ENCODE measurements around the gene CNPY1.
"Not testable (repeated sequence)": the region's sequence is repeated elsewhere in the genome, so short reads cannot be mapped to it uniquely, and the experiment has no call there.

Gene CNPY1

DNA sequence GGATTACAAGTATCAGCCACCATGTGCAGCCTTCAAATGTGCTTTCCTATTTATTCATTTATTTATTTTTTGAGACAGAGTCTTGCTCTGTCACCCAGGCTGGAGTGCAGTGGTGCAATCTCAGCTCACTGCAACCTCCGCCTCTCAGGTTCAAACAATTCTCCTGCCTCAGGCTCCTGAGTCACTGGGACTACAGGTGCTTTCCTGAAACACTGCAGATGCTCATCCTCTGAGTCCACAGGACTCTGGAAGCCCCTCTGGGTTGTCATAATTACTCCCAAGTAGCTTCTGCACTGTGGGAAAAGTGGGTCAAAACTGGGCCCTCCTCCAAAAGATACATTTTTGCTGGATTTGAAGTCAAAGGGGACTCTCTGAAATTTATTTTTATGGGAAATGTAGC lies at the start of gene CNPY1:
TSS of gene CNPY1 (minus strand) at position 111 of the 400 bp plus-strand sequence. CDS start 630 bp downstream, outside the sequence.
- DNase-seq, result not testable (repeated sequence)

DNA sequence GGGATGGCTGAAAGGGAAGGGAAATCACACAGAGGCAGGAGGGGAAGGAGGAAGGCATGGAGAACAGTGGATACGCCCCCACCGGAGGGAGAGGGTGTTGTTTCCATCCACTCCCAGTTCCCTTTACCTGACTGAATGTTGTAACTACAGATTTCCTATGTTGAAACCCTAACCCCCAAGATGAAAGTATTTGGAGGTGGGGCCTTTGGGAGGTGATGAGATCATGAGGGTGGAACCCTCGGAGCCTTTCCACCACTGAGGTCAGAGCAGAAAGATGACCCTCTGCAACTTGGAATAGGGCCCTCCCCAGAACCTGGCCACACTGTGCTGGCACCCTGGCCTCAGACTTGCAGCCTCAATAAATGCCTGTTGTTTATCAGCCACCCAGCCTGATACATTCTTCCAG lies 48.6 kb upstream of the CNPY1 start:
- DNase-seq, result peak; percentile 19

DNA sequence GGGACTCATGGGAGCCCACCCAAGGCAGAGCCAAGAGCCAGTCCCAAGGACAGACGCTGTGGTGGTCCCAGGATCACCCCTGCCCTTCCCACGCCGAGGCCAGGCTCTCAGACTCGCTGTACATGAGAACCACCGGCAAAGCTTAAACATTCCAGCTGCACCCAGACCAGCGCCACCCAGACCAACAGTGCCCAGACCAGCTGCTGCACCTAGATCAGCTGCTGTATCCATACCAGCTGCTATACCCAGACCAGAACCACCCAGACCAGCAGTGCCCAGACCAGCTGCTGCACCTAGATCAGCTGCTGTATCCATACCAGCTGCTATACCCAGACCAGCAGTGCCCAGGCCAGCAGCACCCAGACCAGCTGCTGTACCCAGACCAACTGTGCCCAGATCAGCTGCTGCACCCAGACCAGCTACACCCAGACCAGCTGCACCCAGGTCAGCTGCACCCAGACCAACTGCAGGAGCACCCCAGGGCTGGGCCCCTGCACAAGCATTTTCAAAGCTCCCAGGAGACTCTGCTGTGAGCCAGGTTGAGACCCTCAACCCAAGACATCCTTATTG lies 47.9 kb upstream of the CNPY1 start:
- no peak for DNase-seq

DNA sequence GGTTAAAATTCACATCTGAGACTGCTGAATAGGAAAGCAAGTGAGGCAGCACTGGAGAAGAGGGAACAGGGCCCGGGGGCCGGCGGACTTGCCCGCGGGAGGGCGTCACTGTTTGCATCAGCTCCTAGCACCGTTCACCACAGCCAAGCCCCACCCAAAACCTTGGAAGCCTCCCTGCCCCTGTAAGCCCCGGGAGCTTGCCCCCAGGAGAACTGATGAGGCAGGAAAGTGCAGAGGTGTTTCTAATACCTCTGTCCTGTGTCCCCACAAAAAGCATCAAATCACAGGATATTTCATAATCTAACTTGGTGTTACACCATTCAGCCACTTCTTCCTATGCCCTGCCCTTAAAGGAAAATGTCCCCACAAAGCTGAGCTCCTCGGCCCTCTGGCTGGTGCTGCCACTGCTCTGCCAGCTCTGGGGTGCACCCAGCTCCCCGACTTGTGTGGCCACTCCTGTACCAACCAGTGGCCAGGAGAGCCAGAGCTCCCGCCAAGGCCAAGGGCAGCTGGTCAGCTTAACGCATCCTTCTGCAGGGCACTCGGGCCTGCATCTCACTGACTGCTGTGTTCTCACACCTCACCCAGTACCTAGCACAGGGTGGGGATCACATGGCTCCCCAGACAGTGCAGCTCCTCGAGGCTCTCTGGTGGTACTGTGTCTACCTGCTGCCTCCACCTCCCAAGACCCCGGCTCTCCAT lies 47.3 kb upstream of the CNPY1 start:
- DNase-seq, result peak; percentile 35

DNA sequence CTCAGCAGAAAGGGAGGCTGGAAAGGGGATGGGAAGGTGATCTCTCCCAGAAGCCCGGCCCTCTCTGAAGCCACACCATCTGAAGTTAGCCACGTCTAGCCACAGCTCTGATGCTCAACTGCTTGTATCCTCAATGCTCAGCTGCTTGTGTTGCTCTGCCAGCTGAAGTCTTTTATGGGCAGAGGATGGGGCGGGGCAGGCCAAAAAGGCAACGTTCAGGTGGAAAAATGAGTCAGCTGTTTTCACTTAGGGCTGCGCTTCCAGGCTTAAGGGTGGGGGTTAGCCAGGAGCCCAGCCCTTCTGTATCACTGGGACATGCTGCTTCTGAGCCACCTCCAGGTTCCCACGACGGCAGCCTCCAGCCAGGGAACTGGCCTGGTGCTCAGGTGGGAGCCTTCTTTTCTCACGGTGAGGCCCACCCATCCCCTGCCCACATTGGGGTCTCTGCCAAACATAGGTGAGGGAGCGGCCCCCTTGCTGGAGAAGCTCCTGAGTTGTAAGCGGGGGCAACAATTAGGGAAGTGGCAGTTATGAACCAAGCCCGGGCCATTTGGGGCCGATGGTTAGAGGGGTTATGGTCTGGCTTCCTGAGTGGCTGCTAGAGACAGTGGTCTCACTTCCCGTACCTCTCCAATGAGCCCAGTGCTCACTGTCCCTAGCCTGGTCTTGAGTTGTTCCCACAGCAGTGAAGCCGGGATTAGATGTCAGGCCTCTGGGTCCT lies 44.9 kb upstream of the CNPY1 start:
- DNase-seq, result no peak

DNA sequence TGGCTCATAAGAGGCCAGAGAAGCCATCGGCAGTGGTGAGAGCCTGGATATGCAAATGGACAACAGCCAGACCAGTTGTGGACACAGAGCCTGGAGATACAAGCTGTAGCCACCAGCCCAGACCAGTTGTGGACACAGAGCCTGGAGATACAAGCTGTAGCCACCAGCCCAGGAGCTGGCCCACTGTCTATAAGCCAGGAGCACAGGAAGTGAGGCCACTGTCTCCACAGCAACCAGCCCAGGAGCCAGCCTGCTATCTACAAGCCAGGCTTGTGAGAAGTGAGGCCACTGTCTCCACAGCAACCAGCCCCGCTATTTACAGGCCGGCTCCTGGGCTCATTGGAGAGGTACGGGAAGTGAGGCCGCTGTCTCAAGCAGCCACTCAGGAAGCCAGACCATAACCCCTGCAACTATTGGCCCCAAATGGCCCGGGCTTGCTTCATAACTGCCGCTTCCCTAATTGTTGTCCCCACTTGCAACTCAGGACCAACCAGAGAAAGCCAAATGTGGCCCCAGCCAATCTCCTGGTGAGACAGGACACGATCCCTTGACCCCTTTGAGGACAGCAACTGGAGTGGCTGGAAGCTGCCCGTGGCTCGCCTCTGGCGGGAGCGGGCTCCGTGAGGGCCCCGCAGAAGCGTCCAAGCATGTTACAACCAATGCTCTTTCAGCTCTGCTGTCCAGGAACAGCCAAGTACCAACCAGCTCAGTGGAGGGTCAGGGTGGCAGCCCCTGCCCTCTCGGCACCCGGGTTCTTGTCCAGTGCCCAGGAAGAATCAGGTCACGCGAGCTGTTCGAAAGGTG lies 44.1 kb upstream of the CNPY1 start:
- peak; percentile 54 for DNase-seq

DNA sequence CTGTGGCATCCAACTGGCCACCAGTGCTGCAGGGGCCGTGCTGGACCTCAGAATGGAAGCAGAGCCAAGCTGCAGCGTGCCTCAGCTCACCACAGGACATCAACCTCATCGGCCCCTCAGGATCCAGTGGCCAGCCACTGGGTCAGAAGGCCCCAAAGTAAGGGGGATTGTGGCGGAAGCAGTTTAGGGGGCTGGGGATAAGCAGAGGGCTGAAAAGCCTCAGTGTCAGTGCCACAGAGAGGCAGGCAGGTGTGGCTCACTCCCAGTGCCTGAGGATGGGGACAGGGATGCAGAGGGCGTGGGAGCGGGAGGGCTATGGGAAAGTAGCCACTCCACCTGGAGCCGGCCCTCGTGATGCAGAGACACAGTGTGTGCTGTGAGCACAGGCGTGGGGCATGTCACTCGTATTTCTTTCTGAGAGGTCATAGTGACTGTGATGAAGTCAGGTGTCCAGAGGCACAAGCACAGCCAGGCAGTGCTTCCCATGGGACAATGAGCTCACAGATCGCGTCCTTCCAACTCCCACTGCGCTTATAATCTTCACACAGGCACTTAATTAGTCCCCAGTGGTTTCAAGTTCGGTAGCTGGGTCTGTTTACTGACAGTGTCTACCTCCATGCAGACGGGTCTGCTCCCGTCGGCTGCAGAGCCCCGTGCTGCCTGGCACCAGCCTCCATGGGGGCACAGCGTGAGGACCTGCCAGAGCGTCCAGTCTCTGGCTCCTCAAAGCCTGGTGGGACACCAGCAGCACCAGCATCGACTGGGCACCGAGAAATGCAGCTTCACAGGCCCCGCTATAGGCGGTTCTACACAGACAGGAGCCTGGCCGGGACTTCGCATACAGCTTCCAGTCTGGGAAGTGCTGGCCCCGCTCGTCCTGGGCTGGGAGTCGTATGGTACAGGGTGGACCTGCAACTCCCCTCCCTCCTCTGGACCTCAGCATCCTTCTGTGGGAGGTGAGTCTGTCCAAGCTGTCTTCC lies 42.9 kb upstream of the CNPY1 start:
- DNase-seq, result no peak

DNA sequence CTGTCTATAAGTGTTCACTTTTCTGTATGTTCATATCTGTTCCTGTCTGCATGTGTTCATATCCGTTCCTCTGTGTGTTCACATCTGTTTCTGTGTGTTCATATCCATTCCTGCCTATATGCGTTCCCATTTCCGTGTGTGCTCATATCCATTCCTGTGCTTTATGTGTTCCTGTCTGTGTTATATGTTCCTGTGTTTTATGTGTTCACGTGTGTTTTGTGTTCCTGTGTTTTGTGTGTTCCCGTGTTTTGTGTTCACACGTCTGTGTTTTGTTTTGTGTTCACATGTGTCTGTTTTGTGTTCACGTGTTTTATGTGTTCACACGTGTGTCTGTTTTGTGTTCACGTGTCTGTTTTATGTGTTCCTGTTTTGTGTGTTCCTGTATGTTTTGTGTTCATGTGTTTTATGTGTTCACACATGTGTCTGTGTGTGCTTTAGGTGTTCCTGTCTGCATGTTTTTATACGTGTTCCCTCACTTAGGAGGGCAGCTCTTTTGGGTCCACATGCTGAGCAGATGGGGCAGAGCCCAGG lies 42.2 kb upstream of the CNPY1 start:
- no peak for DNase-seq

DNA sequence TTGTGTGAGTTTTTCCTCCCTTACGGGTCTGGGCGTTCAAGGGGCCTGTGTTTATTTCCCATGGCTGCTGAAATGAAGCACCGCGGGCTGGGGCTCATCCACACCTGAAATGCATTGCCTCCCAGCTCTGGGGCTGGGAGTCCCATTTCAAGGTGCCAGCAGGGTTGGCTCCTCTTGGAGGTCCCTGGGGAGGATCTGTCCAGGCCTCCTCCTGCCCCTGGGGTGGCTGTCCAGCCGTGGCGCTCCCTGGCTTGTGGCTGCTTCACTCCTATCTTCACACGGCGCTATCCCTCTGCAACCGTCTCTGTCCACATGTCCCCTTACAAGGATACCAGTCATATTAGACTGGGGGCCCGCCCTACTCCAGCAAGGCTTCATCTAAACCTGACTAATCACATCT lies 41.1 kb upstream of the CNPY1 start:
- no peak for DNase-seq

DNA sequence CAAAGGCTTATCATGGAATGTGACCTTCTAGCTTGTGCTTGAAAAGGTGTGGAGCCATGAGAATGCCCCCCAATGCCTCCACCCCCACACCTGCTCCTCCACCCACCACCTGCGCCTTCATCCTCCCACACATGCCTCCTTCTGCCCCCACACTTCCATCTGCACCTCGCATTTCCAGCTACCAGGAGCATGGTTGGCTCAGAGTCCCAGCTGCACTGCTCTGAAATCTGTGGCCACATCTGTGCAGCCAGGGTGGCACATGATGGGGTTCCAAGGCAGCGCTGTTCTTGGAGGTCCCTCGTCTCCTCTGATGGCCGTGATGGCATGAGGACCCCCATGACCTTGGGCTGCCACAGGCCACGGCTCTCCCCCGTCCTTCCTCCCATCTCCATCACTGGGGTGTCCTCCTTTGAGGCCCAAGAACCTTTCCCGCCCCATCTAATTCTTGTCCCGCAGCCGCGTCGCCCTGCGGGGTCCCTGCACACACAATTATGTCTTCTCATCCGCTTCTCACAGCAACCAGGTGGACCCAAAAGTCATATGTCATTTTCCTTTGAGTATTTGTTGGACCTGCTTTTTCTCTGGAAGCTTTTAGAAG lies 40.6 kb upstream of the CNPY1 start:
- no peak for DNase-seq

DNA sequence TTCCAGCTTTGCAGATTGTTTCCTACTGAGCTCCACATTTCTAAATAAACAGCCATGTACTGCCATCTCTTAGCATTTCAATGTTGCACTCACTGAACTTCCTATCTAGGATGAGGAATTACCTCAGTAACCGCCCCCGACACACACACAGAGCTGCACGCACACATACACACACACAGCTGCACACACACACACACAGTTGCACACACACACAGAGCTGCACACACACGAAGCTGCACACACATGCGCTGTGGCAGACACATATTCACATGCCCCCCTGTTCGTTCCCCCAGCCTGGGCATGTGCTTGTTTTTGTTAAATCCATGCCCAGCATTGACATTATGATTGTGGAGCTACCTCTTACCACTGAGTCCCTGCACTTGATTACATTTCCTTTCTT lies 39.6 kb upstream of the CNPY1 start:
- DNase-seq, result no peak

DNA sequence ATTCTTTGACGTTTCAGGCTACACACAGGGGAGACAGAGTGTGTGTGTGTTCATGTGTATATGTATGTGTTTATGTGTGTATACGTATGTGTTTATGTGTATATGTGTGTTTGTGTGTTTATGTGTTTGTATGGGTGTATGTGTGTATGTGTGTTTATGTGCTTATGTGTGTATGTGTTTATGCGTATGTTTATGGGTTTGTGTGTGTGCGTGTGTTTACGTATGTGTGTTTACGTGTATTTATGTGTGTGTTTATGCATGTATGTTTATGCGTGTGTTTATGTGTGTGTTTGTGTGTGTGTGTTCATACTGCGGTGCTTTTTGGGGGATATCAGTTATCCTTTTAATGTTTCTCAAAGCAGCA lies 39.2 kb upstream of the CNPY1 start:
- no peak for DNase-seq

DNA sequence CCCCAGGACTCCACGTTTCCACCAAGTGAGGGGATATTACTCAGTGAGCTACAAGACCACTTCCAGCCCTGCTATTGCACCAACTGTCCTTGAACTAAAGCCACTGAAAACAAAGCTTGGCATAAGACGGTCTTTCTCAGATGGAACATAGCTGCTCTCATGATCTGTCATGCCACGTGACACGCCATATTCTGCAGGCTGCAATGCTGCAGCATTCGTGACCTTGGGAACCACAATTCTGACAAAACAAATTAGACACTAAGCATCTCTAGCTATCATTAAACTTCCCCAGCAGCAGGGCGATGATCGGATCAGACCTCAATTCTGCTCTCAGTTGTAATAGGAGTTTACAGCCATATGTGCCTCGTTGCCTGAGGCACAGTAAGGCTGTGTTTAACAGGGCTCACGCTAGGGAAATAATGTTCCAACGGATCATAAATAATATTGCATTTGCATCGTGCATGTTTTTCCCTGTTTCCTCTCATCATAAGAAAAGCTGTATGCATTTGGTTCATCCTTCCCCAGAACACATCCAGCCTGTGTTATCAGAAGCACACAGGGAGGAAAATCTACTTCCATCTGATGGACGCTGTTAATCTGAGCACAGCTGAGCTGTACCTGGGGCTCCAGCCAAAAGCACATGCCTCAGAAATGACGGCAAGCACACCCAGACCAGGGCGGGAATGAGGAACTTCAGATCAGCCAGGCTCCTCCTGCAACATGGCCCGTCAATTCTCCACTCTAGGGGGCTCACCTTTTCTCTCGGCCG lies 38.6 kb upstream of the CNPY1 start:
- DNase-seq, result no peak

DNA sequence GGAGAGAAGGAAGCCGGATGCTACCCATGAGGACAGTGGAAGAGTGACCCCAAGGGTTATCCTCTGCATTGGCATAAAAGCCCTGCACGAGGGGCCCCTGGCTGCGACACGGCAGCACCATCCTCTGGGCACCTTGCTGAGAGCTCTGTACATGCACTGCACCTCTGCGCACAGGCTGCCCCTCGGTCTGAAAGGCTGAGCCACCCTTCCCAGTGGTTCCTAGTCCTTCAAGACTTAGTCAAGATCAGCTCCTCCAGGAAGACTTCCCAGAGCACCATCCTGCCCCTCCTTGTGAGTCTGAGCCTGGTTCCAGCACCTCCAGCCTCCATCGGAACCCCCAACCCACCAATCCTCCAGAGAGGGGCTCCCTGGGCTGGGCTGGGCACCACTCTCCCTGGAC lies 37.9 kb upstream of the CNPY1 start:
- DNase-seq, result no peak

DNA sequence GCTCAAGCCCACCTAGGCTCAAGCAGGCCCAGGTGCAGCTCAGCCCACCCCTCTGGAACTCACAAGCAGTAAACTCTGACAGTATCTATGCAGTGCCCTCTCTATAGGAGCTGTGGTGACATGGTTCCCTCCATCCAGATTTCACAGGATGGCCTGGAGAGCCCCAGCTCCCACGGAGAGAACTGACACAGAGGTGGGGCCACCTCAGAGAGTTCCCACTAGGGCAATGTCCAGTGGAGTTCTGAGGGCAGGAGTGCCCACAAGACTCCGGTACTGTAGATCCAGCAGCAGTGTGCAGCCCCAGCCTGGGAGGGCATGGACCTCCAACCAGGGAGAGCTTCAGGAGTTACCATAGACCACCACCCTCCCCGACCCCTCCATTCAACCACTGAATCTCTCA lies 37.3 kb upstream of the CNPY1 start:
- no peak for DNase-seq

DNA sequence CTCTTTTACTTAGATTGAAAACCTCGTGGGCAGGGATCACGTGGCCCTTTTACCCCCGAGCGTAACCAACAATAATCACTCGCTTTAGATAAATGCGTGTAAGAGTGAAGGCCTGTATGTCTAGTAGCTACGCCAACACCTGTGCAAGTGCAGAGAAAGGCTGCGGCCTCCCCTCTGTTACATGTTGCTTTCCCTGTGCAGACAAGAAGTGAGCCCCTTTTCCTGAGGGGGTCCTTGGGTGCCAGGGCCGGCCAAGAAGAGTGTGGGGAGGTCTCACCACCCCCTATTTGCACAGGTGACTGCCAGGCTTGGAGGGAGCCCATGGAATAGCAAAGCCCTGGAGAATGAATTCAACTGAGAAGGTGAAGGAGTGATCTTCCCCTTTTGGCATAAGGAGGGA lies 35.6 kb upstream of the CNPY1 start:
- no peak for DNase-seq

DNA sequence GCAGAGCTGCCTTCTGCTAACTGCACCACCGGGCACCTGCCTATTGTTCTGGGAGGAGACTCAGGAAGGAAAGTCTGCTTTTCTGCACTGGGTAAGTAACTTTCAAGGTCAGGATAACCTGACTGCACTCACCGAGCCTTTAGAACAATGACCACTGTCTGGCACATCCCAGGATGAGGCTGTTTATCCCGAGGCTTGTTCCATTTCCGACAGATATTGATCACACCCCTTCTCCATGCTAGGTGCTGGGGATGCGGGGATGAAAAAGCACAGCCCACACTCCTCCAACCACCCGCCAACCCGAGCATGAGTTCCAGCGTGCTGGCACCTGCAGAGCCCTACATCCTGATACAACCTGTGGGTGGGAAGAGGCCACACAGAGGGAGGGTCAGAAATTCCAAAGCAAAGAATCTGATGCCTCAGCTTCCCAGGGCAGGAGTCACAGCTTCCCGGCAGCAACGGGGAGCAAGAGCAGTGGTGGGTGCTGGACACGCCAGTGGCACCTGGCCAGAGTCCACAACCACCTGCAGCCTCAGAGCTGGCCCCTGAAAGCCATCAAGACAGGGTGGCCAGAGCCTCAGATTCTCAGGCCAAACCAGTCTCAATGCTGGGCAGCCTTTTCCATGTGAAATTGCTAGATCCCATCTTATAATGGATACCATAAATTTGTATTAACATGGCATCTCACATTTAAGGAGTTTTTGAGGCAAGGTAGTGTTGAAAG lies 34.9 kb upstream of the CNPY1 start:
- no peak for DNase-seq

DNA sequence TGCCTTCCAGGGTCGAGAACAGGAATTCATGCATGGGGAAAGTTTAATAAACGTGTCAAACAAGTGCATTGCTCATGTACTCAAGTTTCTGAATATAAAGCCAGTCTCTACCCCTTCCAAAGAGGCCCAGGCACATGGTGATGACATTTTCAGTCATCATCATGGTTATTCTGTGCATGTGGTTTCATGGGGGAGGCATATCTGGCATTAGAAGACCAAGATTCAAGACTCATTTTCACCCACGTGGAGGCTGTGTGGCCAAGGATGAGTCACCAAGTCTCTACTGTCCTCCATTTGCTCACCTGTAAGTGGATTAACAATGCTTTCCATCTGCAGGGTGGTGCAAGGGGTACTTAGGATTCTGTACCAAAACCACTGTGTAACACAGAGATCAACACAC lies 34.0 kb upstream of the CNPY1 start:
- no peak for DNase-seq

DNA sequence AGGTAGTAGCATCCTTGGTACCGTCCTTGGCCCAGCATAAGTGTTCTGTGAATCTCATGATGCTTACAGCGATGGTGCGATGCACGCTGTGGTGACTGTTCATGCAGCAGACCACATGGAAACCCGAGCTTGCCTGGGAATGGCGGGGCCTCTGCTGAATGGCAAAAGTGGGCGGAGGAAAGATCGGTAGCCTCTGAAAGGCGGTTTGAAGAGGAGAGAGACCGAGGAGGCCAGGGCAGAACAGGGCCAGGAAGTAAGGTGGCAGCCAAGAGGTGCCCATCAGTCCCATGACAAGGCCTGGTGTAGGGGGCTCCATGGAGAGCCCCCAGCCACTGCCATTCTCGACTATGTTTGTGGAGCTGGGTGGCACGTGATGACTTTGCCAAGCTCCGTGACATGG lies 33.2 kb upstream of the CNPY1 start:
- DNase-seq, result no peak

DNA sequence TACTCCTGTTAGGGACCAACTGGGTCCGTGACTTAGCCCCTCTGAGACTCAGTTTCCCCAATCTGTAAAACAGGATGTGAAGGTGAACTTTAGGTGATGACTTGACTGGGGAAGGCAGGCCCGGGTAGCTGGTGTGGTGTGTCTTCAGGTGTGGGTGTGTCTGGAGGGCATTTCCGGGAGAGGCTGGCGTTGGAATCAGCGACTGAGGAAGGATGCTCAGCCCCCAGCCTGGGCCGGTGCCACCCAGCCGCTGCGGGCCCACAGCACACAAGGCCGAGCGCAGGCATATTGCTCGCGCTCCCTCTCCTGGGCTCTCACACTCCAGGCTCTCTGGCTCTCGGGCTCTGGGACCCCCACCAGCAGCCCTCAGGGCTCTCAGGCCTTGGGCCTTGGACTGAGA lies 31.7 kb upstream of the CNPY1 start:
- no peak for DNase-seq

Measured in suppressor macrophage treated with lipopolysaccharide for 4 hours (primary cell).